Spleen (tissue), 11 donors: ENCODE data around the gene PPP4R3B. TPM values are rescaled to one million over a fixed set of nuclear protein-coding genes. Genes with fewer than 3 reads are reported as not detected.
"Not testable (repeated sequence)": the region's sequence is repeated elsewhere in the genome, so short reads cannot be mapped to it uniquely, and the experiment has no call there.

ENCODE experiments used
- DNase-seq: peaks from one replicate; pipeline ENCODE4 v3.0.0-alpha.2; 2020
- H3K27ac ChIP-seq, 8 donors: fragments of 200-600 bp; sonication (generic) in 7 of 8; 1 replicate in 4 of 8; 2 replicates in 4 of 8; pipeline versions ENCODE4 v1.5.0 to v1.8.0; 2016 to 2021; ENCODE audit warnings: inconsistent platforms in 4 of 8, mild to moderate bottlenecking in 4 of 8, moderate library complexity in 1 of 8
- H3K27me3 ChIP-seq, 7 donors: fragments of 200-600 bp; sonication (generic) in 6 of 7; replicated peaks in 1 of 7; 1 replicate in 4 of 7; 2 replicates in 3 of 7; pipeline versions ENCODE4 v1.5.0 to v1.8.0; 2016 to 2021; ENCODE audit warnings: inconsistent platforms in 3 of 7, mild to moderate bottlenecking in 1 of 7
- H3K36me3 ChIP-seq, 6 donors: fragments of 200-600 bp; sonication (generic) in 5 of 6; 1 replicate in 4 of 6; 2 replicates in 2 of 6; pipeline versions ENCODE4 v1.5.0 to v1.8.0; 2016 to 2021; ENCODE audit warnings: inconsistent platforms in 2 of 6
- H3K4me1 ChIP-seq, 6 donors: fragments of 200-600 bp; sonication (generic) in 5 of 6; 1 replicate in 3 of 6; 2 replicates in 3 of 6; pipeline versions ENCODE4 v1.5.0 to v1.8.0; 2016 to 2021; ENCODE audit warnings: inconsistent platforms in 3 of 6
- H3K4me3 ChIP-seq, 8 donors: fragments of 200-600 bp; sonication (generic) in 7 of 8; 1 replicate in 4 of 8; 2 replicates in 4 of 8; pipeline versions ENCODE4 v1.5.0 to v1.8.0; 2016 to 2021; ENCODE audit warnings: inconsistent platforms in 4 of 8, mild to moderate bottlenecking in 4 of 8, moderate library complexity in 2 of 8
- H3K9me3 ChIP-seq, 8 donors: fragments of 200-600 bp; sonication (generic) in 7 of 8; 1 replicate in 4 of 8; 2 replicates in 4 of 8; pipeline versions ENCODE4 v1.5.0 to v1.8.0; 2016 to 2021; ENCODE audit warnings: inconsistent platforms in 4 of 8
- CTCF ChIP-seq, 11 experiments: fragments of 200-600 bp in 7 of 11; fragments of 450-650 bp in 4 of 11; sonication (generic) in 4 of 11; IDR thresholded peaks in 8 of 11; conservative IDR thresholded peaks in 3 of 11; 1 replicate in 7 of 11; 2 replicates in 4 of 11; pipeline versions ENCODE4 v1.4.0 to v1.8.0; 2016 to 2021; ENCODE audit warnings: antibody characterized with exemption in 11 of 11, inconsistent platforms in 4 of 11, mild to moderate bottlenecking in 1 of 11
- POLR2A ChIP-seq, 3 donors: fragments of 450-650 bp; IDR thresholded peaks; one replicate each; pipeline ENCODE4 v1.5.1; 2017; ENCODE audit warnings: antibody characterized with exemption in 3 of 3, mild to moderate bottlenecking in 1 of 3
- POLR2AphosphoS5 ChIP-seq, 3 donors: sonication (generic); formaldehyde crosslinking; IDR thresholded peaks; one replicate each; pipeline ENCODE4 v1.5.1; 2017; ENCODE audit warnings: antibody characterized with exemption in 3 of 3
- WGBS, 5 donors: extraction: QIAGEN DNeasy Blood & Tissue Kit in 3 of 5; methylation state at CpG; one replicate each; pipeline versions ENCODE4 v1.1.5 to v1.1.7; 2013 to 2018; 5-methylcytosine and 5-hydroxymethylcytosine counted together
- intact Hi-C: fragments of 100-400 bp; cut with DNase I; formaldehyde crosslinking; loops from one replicate; pipeline ENCODE4 v1.15.0; 2023; ENCODE audit warnings: low total_unique reads
- polyA plus RNA-seq, 3 donors: library from polyadenylated mRNA; stranded (reverse); fragments of 200-250 nt; gene quantifications; one replicate each; pipeline ENCODE4 v1.2.1, GENCODE V29; 2013
- total RNA-seq, 7 donors: library from RNA; depleted of rRNA in 3 of 7; stranded (reverse); fragments of >200 nt in 3 of 7; fragmentation: NEBNext Ultra II Directional in 4 of 7; extraction: Animal tissue kit (Norgen Biotek cat#: 25700) in 4 of 7; gene quantifications; one replicate each; pipeline versions ENCODE4 v1.1.0 to v1.2.1, GENCODE V29; 2016 to 2021
- donor health status: healthy with polysubstance abuse.
- donor health status: DM: no; HTN: no; CAD: no; lungs with moderate emphysema.
- donor health status: DM: no; HTN: no; CAD: no.
- donor health status: Bipolar disorder and iron deficiency.
- donor health status: healthy.
- donor health status: DM: no; HTN: no; CAD: no.
- donor health status: DM: yes; HTN: yes; CAD: no.

The PPP4R3B gene
- total and polyA plus RNA-seq, 10 donors = 22.3 to 89.5 (median 74.4) TPM

GRCh38 chr2:55553321-55553720 is 64.1 kb downstream of the PPP4R3B start:
- H3K27ac ChIP-seq = no peak overlapping the region
- H3K4me3 ChIP-seq = no peak overlapping the region
- H3K4me1 ChIP-seq = no peaks in the 10 kb centered on the region
- DNase-seq = no peak
- 95 to 98% (median 96%) methylated on average over 3 of the region's 3 CpGs for WGBS, 5 donors
- no peak for TF ChIP-seq POLR2A (IDR thresholded peaks at IDR 0.05)
- no peak for TF ChIP-seq CTCF (IDR thresholded peaks at IDR 0.05 in 8 of 11, conservative IDR thresholded peaks at IDR 0.05 in 3 of 11)
- no peak for TF ChIP-seq POLR2AphosphoS5 (IDR thresholded peaks at IDR 0.05)
- H3K27me3 ChIP-seq = no peaks in the 10 kb centered on the region
- H3K36me3 ChIP-seq = peaks cover 0 to 99% (median 58%) of the 10 kb centered on the region in 6 donors
- intact Hi-C loops = no loop called here
- no peaks in the 10 kb centered on the region for H3K9me3 ChIP-seq

- no peak overlapping the region for H3K27ac ChIP-seq
- intact Hi-C loops = no loop called here
- TF ChIP-seq CTCF (IDR thresholded peaks at IDR 0.05 in 8 of 11, conservative IDR thresholded peaks at IDR 0.05 in 3 of 11) = no peak
- TF ChIP-seq POLR2AphosphoS5 (IDR thresholded peaks at IDR 0.05) = no peak
- no peak for TF ChIP-seq POLR2A (IDR thresholded peaks at IDR 0.05)
- peaks cover 0 to 99% (median 50%) of the 10 kb centered on the region in 6 donors for H3K36me3 ChIP-seq
- no peak overlapping the region for H3K4me3 ChIP-seq
- DNase-seq = no peak
- H3K4me1 ChIP-seq = no peaks in the 10 kb centered on the region
- no peaks in the 10 kb centered on the region for H3K9me3 ChIP-seq
- H3K27me3 ChIP-seq = no peaks in the 10 kb centered on the region
- 85 to 94% (median 91%) methylated on average over 4 of the region's 4 CpGs for WGBS, 5 donors
Measured at GRCh38 chr2:55550368-55551102, 66.9 kb downstream of the PPP4R3B start.

- peaks cover 0 to 99% (median 50%) of the 10 kb centered on the region in 6 donors for H3K36me3 ChIP-seq
- H3K27ac ChIP-seq, intact Hi-C loops, H3K4me3 ChIP-seq, H3K4me1 ChIP-seq, H3K27me3 ChIP-seq, DNase-seq, H3K9me3 ChIP-seq: not testable (repeated sequence)
- 92 to 99% (median 95%) methylated on average over 8 of the region's 8 CpGs for WGBS, 5 donors
Measured at GRCh38 chr2:55547679-55548078, 69.7 kb downstream of the PPP4R3B start.

GRCh38 chr2:55547001-55547400 is 70.4 kb downstream of the PPP4R3B start:
- H3K9me3 ChIP-seq = no peaks in the 10 kb centered on the region
- H3K36me3 ChIP-seq = peaks cover 0 to 99% (median 52%) of the 10 kb centered on the region in 6 donors
- no peak for TF ChIP-seq CTCF (IDR thresholded peaks at IDR 0.05 in 8 of 11, conservative IDR thresholded peaks at IDR 0.05 in 3 of 11)
- H3K4me1 ChIP-seq = no peaks in the 10 kb centered on the region
- whole genome bisulfite sequencing, 5 donors = 90 to 100% (median 94%) methylated on average over 1 of the region's 1 CpG
- intact Hi-C loops = no loop called here
- H3K27ac ChIP-seq = no peak overlapping the region
- no peaks in the 10 kb centered on the region for H3K27me3 ChIP-seq
- H3K4me3 ChIP-seq = no peak overlapping the region
- no peak for DNase-seq
